GM18505 (cell line): ENCODE measurements around the gene ARHGAP26.

Source experiments
- ATAC-seq: cut with Tn5 transposase; IDR thresholded peaks from one replicate; pipeline ENCODE4 v1.9.1; 2021; ENCODE audit not compliant: unreplicated experiment
- POLR2A ChIP-seq: IDR thresholded peaks from 4 replicates; pipeline ENCODE4 v1.6.1; 2011; ENCODE audit warnings: borderline replicate concordance; ENCODE audit not compliant: insufficient read depth, insufficient read length; ENCODE audit errors: extremely low read depth

The ARHGAP26 gene

DNA sequence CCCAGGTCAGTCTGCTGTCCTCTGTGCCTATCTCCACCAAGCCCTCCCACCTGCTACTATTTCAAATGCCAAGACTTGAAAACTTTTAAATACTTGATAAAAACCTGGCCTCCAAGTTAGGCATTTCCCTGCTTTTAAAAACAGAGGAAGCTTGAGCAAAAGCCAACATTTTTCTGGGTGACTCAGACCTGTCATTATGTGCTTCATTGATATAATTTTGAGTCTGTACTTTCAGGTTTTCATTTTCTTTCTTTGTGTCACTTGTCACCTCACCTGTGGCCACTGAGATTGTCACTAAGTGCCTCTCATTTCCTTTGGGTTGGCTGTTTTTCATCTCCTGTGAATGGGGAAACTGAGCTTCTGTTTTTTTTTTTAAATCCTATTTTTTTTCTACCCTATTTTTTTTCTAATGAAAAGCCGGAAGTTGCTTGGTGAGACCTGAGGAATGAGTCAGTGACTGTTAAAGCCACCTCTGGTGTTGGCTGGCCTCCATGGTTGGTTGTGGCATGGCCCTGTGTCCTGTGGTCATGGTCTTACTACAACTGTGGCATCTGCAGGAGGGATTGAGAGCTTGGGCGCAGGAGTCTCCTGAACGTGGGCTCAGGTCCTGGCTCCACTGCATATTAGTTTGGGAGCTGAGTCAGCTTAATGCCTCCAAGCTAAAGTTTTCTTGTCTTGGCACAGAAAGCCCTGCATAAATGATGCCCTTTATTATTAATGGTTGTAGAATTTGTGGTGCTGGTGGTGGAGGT is 56.7 kb downstream of the ARHGAP26 start:
- ATAC-seq: no peak
- no peak for TF ChIP-seq POLR2A

DNA sequence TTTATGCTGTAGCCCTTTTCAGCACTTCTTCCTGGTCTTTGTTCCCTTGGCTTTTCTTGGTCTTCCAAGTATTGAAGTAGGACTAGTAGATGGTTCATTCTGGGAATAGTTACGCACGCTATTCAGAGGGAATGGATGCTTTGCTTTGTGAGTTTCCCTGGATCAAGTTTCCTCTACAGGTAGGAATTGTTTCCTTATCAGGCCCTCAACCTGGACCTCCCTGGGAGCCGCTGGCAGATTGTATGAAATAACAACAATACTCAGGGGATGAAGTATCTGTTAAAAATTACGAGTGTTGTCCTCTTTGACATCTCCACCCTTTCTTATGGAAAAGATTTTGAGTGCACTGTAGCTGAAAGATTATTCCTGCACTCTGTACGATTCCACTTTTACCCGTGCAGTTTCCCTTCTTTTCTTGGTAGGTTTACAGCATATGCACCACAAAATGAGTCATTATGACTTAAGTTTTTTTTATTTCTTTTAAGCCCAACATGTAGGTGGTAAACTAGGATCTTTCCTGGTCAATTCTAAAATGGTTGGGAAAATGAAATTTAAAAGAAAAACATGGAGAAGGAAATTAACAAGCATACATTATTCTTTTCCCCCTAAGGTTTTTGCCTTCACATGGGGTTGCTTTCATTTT is 57.9 kb downstream of the ARHGAP26 start:
- ATAC-seq: no peak
- no peak for TF ChIP-seq POLR2A

DNA sequence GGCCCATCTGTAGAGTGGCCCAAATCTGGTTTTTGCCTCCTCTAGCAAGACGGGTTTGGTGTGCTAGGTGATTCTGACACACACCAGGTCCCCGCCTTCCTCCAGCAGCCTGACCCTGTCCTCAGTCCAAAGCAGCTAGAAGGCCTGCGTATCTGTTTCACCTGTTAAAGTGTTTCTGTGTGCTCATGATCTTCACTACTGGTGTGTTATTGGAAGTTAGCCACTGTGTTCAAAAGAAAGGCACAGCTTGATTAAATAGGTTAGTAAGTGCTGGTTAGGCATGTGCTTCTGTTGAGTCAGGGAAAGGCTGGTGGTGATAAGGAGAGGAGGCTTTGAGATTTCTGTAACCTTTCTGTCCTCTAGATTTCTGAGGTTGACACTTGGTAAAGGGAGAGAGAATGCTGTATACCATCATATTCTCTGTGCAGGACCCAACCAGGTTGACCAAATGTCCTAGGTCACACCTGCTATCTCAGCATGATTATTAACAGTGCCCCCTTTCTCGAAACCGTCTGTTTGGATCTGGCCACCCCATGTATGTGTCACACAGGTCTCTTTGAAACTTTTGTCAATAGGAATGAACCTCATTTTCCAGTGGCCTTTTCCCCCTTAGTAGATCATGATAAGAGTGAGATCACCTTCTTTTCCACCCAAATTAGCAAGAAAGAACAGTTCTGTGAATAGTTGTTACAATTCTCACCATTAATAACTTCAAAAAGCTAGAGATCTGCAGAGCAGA is 58.8 kb downstream of the ARHGAP26 start:
- no peak for TF ChIP-seq POLR2A
- no peak for ATAC-seq

GRCh38 chr5:142829801-142830220 is 59.6 kb downstream of the ARHGAP26 start:
- no peak for ATAC-seq
- TF ChIP-seq POLR2A: no peak

DNA sequence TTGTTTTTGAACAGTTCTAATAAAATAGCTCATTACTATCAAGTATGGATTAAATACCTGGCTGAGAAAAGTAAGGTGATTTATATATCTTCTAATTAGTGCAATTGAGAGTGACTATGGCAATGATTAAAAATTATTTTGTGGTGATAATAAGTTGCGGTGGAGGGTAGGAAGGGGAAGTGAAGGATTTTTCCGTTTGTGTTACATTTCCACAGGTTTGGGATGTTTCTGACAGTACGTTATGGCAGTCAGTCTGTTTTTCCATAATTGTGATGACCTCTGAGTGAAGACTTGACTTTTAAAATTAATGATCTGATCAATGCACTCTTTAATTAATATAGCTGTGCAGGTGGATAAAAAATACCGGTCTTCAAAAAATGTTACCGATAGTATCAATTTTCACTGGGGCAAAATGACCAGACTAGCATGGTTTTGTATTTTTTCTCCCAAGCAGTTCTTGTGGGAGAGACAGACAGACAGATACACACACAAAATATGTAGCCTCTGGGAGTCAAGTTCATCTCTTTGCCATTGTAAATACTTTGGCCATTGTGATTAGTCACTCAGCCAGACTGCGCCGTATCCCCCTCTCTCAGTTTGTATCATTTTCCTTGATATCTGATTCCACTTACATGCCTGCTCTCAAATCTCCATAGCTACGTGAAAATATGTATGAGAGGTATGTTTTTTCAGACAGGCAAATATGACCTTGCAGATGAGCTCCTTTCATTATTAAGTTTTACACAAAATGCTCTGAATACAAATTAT is 60.2 kb downstream of the ARHGAP26 start:
- no peak for ATAC-seq
- no peak for TF ChIP-seq POLR2A

DNA sequence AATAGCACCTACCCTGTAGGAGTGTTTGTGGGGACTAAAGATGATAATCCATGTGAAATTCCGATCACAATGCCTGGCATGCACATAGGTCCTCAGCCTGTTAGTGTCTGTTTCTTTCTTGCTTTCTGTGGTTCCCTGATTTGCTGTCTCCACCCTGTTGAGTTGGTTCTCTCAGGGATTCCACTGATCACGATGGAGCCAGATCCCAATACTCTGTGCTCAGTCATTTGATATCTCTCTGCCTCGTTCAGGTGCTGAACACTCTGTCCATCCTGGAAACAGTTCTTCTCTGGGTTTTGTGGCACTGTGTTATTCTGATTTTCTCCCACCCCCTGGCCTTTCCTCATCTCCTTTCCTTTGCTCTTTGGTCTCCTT is 60.8 kb downstream of the ARHGAP26 start:
- no peak for TF ChIP-seq POLR2A
- no peak for ATAC-seq

GRCh38 chr5:142832263-142832662 is 62.1 kb downstream of the ARHGAP26 start:
- no peak for ATAC-seq
- no peak for TF ChIP-seq POLR2A

DNA sequence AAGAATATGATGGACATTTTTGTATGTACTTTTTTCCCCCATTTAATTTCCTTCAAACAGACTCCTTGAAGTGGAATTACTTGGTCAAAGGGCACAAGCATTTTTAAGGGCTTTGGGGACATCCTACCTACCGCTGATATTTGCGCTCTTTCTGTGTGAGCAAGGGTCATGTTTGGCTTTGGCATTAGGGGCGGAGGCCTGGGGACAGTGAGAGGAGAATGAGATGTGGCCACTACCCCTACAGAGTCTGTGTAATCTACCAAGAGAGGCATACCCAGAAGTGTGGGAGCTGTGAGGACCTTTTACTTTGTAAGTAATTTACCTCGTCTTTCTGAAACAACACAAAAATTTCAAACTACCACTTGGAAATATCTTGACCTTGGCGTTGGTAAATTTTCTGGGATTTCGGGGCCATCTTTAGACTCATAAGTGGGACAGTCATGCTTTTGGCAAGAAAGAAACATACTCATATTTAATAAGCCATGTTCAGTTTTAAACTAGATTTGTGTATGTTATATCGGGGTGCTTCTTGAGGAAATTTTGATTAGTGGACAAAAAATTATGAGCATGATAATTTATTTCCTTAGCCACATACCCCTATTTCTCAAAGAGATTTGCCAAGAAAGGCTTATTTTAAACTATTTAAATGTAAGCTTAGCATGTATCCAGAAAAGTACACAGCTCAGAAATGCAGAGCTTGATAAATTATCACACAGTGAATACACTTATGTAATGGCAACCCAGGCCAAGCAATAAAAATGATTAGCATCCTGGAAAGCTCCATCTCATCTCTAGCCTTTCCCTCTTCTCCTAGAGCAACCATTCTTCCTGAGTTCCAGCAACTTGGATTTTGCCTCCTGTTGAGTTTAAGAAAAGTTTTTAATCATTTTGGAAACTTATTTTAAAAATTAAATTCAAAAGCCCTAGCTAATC is 63.6 kb downstream of the ARHGAP26 start:
- ATAC-seq: no peak
- no peak for TF ChIP-seq POLR2A

- TF ChIP-seq POLR2A: no peak
Observed at GRCh38 chr5:142834504-142834903, 64.3 kb downstream of the ARHGAP26 start.

GRCh38 chr5:142835540-142835939 is 65.4 kb downstream of the ARHGAP26 start:
- TF ChIP-seq POLR2A: no peak
- no peak for ATAC-seq

More at GRCh38 chr5:142834504-142834903, 64.3 kb downstream of the ARHGAP26 start:
- ATAC-seq: no peak

DNA sequence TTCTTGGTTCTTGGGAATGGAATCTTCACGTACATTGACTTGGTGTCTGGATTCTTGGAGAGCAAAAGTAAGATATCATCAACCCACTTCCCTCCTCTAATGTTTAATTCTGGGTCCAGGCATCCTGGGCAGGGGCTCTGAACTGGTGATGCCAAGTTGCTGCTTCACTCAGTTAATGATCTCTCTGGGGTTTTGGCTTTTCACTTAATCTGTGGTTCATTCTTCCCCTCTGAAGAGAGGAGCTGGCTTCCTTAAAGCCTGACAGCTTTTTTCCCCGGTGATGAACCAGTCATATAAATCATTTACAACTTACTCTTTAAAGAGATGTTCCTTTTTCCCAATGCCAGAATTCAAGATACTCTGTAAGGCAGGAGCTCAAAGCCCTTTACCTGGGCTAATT is 65.9 kb downstream of the ARHGAP26 start:
- TF ChIP-seq POLR2A: no peak
- ATAC-seq: no peak

DNA sequence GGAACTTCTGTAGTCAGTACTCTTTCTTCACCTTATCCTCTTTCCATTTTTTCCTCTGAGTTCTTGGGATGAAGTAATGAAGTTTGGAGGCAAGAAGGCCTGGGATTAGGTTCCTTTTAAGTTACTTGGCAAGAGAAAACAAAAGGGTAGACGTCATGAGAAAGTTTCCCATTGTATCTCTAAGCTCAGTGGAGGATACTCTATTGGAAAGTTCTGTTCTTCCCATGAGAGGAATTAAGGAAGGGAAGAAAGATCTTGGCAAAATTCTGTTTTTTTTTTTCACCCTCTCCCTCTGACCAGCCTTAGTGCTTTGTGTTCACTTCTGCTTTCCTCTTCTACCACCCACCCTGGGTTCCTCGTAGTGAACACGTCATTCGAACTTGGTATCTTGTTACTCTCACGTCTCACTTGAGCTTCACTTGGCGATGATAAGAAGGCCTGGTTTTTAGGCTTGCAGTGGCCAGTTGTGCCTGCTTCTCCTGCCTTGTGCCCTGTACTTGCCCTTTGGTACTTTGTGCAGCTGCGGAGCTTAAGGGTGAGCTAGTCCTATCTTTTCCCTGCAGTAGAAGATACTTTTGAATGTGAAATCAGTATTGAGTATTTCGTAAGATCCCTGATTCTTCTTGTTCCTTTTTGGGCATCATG is 67.0 kb downstream of the ARHGAP26 start:
- no peak for ATAC-seq
- no peak for TF ChIP-seq POLR2A
